Gastroesophageal sphincter (tissue), 3 donors: ENCODE measurements around the gene OARD1.

Experiments
- CTCF ChIP-seq, 4 experiments: fragments of 200-600 bp in 2 of 4; fragments of 450-650 bp in 2 of 4; sonication (generic) in 1 of 4; IDR thresholded peaks; one replicate each; pipeline ENCODE4 v1.5.1; 2017 to 2019; ENCODE audit warnings: antibody characterized with exemption in 4 of 4, mild to moderate bottlenecking in 2 of 4, moderate library complexity in 2 of 4
- EP300 ChIP-seq: sonication (generic); formaldehyde crosslinking; IDR thresholded peaks from one replicate; pipeline ENCODE4 v1.6.1; 2017; ENCODE audit warnings: antibody characterized with exemption, mild to moderate bottlenecking
- POLR2A ChIP-seq, 2 donors: fragments of 450-650 bp; IDR thresholded peaks; one replicate each; pipeline ENCODE4 v1.6.1; 2017; ENCODE audit warnings: antibody characterized with exemption in 2 of 2, mild to moderate bottlenecking in 2 of 2, moderate library complexity in 1 of 2
- POLR2AphosphoS5 ChIP-seq: sonication (generic); formaldehyde crosslinking; IDR thresholded peaks from one replicate; pipeline ENCODE4 v1.6.1; 2017; ENCODE audit warnings: antibody characterized with exemption

GRCh38 chr6:41021832-41022231, 50.3 kb downstream of the OARD1 start:
- no peak for TF ChIP-seq CTCF (IDR thresholded peaks at IDR 0.05)
- no peak for TF ChIP-seq POLR2AphosphoS5
- TF ChIP-seq POLR2A (IDR thresholded peaks at IDR 0.05) = no peak
- no peak for TF ChIP-seq EP300
